Measurements from ENCODE around the gene SLC19A1.

Gene SLC19A1

GRCh38 chr21:45493401-45494001 lies 48.7 kb downstream of the SLC19A1 start:
- DNase-seq (ENCODE audit: low read depth, low spot score), result no peak

DNA sequence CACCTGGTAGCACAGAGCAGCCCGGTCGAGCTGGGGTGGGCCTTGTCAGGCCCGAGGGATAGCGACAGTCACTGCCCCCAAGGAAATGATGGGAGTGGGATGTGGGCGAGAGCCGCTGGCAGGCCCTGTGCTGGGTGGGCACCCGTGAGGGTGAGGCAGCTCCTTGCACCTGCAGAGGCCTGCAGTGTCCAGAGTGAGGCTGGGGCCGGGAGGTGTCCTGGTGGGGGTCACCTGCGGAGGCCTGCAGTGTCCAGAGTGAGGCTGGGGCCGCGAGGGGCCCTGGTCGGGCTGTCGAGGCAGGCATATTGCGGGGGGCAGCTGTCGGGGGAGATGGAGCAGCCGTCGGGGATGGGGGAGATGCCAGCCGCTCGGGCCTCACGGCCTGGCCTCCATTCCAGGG lies 49.5 kb downstream of the SLC19A1 start:
- DNase-seq (ENCODE audit: low read depth, low spot score), result no peak

DNA sequence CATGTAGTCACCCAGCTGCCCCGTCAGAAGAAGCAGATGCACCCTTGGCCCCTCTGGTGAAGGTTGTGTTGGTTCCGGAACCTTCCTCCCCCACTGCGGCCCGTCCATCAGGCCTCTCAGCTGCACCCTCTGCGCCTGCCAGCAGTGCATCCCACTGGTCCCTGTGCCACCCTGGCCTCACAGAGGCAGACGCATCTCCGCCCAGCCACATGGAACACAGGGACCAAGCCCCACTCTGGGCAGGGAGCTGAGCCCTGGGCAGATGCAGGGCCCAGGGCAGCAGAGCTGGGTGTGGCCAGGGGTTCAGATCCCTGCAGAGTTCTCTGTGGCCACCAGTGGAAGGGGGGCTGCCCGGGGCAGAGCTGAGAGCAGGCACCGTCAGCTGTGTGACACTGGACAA lies 50.6 kb downstream of the SLC19A1 start:
- no peak for DNase-seq (ENCODE audit: low read depth, low spot score)

- no peak for DNase-seq (ENCODE audit: low read depth, low spot score)
These were observed 51.2 kb downstream of the SLC19A1 start for GRCh38 chr21:45491056-45491455.

DNA sequence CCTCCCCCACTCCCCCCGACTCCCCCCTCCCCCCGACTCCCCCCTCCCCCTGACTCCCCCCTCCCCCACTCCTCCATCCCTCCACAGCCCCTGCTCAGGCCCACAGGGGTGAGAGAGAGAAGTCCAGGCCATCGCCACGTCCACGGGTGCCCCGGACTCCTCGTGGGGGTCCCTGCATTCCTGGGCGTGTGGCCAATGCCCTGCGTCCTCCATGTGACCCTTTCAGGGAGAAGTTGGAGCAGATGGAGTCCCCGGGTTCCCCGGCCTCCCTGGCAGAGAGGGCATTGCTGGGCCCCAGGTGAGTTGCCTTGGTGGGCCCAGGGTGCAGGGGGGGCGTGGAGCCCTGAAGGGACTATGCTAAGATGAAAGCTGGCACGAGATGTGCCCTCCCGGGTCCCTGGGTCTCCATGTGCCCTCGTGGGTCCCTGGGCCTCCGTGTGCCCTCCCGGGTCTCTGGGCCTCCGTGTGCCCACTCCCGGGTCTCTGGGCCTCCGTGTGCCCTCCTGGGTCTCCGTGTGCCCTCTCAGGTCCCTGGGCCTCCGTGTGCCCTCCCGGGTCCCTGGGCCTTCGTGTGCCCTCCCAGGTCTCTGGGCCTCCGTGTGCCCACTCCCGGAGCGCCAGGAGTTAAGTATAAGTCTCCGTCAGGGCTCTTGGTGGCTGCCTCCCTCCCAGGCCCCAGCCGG lies 52.0 kb downstream of the SLC19A1 start:
- no peak for DNase-seq (ENCODE audit: low read depth, low spot score)

GRCh38 chr21:45489722-45489982 lies 52.6 kb downstream of the SLC19A1 start:
- DNase-seq (ENCODE audit: low read depth, low spot score), result no peak

DNA sequence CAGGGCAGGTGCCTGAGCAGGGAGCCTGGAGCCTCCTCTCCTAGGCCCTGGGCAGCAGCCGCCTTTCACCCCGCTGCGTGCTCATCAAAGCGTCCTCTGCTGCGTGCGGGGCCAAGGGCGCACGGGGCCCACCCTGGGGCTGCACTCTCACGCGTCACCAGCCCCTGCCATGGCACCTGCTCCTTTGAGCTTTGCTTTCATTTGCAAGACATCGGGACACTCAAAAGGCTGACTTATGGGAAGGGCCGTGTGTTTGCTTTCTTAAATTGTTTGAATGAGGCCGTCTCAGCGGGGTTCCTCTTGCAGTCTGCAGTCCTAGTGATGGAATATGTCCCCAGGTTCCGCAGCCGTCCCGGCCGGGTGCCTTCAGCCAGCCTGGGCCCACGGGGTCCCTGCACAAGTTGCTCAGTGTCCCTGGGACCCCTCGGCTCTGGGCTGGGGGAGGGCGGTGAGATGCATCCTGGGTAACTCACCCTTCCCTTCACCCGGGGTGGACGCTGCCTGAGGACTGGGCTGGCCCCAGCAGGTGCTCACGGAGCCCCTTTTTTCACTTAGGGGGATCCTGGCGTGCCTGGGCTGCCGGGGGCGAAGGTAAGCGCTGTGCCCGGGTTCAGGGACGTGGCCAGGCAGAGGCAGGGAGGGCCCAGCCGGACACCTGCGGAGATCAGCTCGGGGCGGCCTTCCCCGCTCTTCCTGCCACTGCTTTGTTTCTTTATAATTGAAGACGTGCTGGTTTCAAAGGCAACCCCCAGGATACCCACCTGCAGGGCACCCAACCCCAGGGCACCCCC lies 53.1 kb downstream of the SLC19A1 start:
- no peak for DNase-seq (ENCODE audit: low read depth, low spot score)

DNA sequence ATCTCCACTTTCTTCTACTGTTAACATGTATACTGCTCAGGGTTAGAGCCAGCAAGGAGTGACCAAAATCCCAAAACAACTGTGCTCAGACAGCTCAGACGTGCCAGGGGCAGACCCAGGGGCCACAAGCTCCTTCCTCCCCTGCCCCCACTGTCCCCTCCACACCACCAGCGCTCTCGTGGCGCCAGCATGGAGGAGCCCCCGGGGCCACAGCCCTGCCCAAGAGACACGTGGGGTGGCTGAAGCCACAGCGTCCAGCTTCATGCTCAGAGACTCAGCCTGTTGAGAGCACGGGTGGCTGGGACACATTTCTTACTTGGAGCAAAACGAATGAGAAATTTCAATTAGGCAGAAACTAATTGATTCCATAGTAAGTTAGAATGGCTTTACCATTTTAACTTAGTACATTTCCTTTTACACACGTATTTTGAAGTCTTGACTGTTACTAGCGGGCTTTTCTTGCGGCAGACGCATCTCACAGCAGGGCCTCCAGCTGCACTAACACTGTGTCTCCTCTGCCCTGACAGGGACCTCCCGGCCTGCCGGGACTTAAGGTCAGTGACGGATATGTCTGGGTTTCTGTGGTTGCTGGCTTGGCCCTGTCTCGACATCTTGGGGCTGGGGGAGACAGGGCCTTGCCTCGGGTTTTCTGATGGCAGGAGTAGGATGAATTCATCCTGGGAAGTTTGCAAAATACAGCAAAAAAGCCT lies 54.2 kb downstream of the SLC19A1 start:
- no peak for DNase-seq (ENCODE audit: low read depth, low spot score)

- no peak for DNase-seq (ENCODE audit: low read depth, low spot score)
These were observed 55.0 kb downstream of the SLC19A1 start for GRCh38 chr21:45487161-45487806.

GRCh38 chr21:45486443-45487160 lies 55.6 kb downstream of the SLC19A1 start:
- no peak for DNase-seq (ENCODE audit: low read depth, low spot score)

- DNase-seq (ENCODE audit: low read depth, low spot score), result no peak
These were observed 56.4 kb downstream of the SLC19A1 start for GRCh38 chr21:45485686-45486442.

DNA sequence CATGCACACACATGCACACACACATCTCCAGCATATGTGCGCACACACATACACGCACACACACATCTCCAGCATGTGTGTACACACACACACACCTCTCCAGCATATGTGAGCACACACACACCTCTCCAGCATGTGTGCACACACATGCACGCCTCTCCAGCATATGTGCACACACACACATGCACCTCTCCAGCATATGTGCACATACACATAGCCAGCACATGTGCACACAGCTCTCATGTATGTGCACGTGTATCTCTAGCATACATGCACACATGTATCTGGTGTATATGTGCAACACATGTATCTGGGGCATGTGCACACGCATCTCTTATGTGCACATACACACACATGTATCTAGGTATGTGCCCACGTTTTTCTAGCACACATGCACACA lies 57.9 kb downstream of the SLC19A1 start:
- DNase-seq (ENCODE audit: low read depth, low spot score), result no peak

GRCh38 chr21:45482899-45483821 lies 59.1 kb downstream of the SLC19A1 start:
- DNase-seq (ENCODE audit: low read depth, low spot score), result no peak

GRCh38 chr21:45481977-45482898 lies 60.0 kb downstream of the SLC19A1 start:
- no peak for DNase-seq (ENCODE audit: low read depth, low spot score)

DNA sequence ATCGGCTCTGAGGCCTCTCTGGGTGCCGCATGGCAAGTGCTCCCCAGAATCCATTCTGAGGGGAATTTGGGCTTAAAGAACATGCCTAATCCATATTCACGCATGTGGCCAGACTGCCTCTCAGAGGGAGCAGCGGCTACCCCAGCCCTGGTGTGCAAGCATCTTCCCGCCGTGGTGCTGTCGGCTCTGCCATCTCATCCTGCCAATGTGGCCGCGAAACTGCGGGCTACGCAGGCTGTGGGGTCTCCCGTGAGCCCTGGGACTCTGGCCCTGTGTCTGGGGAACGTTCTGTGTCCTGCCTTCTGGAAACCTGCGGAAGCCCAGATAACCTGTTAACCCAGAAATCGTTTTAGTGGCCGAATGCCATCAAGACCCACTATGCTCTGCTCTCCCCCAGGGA lies 60.7 kb downstream of the SLC19A1 start:
- no peak for DNase-seq (ENCODE audit: low read depth, low spot score)

DNA sequence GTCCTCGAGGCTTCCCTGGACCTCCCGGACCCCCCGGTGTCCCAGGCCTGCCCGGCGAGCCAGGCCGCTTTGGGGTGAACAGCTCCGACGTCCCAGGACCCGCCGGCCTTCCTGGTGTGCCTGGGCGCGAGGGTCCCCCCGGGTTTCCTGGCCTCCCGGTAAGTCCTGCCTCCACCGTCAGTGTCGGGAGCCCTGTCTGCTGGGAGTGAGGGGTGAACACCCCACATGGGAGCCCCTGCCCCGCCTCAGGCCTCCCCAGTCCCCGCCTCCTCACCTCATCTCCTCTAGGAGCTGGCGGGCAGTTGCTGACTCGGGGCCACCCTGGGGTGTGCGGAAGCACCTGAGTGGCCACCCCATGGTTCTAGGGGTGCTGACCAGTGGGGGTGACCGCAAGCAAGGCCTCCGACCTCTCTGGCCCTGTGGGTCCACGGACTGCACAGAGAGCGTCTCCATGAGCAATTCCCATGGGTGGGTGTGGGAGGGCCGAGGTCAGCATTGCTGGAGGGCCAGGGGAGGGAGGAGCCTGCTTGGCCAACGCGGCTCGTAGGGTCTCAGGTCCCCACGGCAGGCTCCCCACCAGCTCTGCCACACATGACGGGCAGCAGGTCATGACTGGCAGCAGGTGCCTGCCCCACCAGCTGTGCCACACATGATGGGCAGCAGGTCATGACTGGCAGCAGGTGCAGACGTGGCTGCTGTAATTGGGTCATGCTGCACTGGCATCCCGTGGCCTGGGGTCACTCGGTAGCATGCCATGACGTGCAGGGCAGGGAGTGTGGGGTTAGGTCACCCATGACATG lies 61.3 kb downstream of the SLC19A1 start:
- DNase-seq (ENCODE audit: low read depth, low spot score), result no peak
